Bronchial epithelial cell (primary cell): ENCODE measurements around the gene MCM7. TPM values are rescaled to one million over a fixed set of nuclear protein-coding genes. Genes with fewer than 3 reads are reported as not detected.

Experiments used
- DNase-seq: peaks from one replicate; pipeline ENCODE4 v3.0.0-alpha.2; 2010; ENCODE audit warnings: low read depth
- FAIRE-seq: peaks from 2 replicates; lab custom pipeline; 2011; peaks lifted over from hg19 to GRCh38; lab: Jason Lieb, UNC
- H3K27me3 ChIP-seq: 2 replicates; pipeline ENCODE4 v1.5.1; 2011; ENCODE audit warnings: low read length; ENCODE audit not compliant: control insufficient read depth, insufficient read depth
- H3K36me3 ChIP-seq: 2 replicates; pipeline ENCODE4 v1.5.1; 2011; ENCODE audit warnings: low read length; ENCODE audit not compliant: control insufficient read depth, insufficient read depth
- H3K4me3 ChIP-seq: 2 replicates; pipeline ENCODE4 v1.5.1; 2011; ENCODE audit warnings: mild to moderate bottlenecking, low read depth, low read length, control low read depth
- total RNA-seq: library from RNA; depleted of rRNA; stranded (reverse); fragments of >200 nt; gene quantifications from 2 replicates; pipeline ENCODE4 v1.2.1, GENCODE V29; 2014
- TF ChIP-seq, protein P1 (sequence below): IDR thresholded peaks from 2 replicates; pipeline ENCODE4 v1.5.1; 2011; ENCODE audit warnings: mild to moderate bottlenecking, moderate library complexity, low read length, control low read depth, inconsistent platforms; ENCODE audit not compliant: insufficient read depth, severe bottlenecking

Gene MCM7
- total RNA-seq, 1 donor from 2014 or later = 46.1 TPM

- no peak for DNase-seq
- Histone ChIP-seq H3K27me3 (no peaks in the 10 kb centered on the region), H3K36me3 (peaks cover 57% of the 10 kb centered on the region), H3K4me3 (no peak overlapping the region)
- FAIRE-seq = no peak
- TF ChIP-seq, protein P1, sequence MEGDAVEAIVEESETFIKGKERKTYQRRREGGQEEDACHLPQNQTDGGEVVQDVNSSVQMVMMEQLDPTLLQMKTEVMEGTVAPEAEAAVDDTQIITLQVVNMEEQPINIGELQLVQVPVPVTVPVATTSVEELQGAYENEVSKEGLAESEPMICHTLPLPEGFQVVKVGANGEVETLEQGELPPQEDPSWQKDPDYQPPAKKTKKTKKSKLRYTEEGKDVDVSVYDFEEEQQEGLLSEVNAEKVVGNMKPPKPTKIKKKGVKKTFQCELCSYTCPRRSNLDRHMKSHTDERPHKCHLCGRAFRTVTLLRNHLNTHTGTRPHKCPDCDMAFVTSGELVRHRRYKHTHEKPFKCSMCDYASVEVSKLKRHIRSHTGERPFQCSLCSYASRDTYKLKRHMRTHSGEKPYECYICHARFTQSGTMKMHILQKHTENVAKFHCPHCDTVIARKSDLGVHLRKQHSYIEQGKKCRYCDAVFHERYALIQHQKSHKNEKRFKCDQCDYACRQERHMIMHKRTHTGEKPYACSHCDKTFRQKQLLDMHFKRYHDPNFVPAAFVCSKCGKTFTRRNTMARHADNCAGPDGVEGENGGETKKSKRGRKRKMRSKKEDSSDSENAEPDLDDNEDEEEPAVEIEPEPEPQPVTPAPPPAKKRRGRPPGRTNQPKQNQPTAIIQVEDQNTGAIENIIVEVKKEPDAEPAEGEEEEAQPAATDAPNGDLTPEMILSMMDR = no peak
Observed at GRCh38 chr7:100093925-100094486, 7.2 kb downstream of the MCM7 start.

DNA sequence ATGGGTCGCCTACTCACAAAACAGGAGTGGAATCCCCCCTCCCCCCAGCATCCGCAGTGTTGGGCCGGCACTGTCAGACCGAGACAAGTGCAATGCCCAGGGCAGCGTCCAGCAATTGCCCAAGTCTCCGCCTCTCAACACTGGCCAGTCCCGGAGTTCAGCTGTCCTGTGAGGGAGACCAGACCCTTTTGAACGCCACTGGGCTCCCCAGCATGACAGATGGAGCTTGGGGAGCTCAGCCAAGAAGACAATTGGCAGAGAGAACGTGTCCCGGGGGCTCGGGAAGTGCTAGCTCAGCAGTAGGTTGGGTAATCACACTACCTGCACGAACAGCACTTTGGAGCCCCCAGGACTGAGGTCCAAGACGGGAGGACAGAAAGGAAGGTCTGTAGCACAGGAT lies 7.7 kb downstream of the MCM7 start:
- Histone ChIP-seq H3K27me3 (no peaks in the 10 kb centered on the region), H3K36me3 (peaks cover 56% of the 10 kb centered on the region), H3K4me3 (no peak overlapping the region)
- FAIRE-seq (no peak), DNase-seq (no peak)
- TF ChIP-seq, protein P1 = no peak

GRCh38 chr7:100093054-100093453 lies 8.1 kb downstream of the MCM7 start:
- no peaks in the 10 kb centered on the region for H3K27me3 ChIP-seq
- FAIRE-seq (no peak), DNase-seq (no peak)
- TF ChIP-seq, protein P1 = no peak
- no peak overlapping the region for H3K4me3 ChIP-seq
- H3K36me3 ChIP-seq = peaks cover 51% of the 10 kb centered on the region

DNA sequence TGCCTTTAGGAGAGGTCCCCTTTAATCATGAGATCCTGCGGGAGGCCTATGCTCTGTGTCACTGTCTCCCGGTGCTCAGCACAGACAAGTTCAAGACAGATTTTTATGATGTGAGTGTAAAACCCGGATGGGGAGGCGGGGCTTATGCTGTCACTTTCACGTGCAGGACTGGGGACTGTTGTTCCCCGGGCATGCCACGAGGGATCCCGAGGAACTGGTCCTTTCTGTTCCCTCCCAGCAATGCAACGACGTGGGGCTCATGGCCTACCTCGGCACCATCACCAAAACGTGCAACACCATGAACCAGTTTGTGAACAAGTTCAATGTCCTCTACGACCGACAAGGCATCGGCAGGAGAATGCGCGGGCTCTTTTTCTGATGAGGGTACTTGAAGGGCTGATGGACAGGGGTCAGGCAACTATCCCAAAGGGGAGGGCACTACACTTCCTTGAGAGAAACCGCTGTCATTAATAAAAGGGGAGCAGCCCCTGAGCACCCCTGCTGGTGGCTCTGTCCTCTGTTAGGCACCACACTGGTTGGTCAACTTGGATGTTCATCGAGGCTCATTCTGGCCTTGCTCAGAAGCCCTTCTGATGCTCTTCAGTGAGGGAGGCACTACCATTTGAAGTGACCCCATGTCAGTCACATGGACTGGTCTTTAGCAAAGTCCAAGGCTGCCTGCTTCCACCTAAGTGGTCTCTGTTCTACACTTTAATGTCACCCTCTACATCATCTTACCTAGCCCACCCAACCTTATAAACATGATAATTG lies 9.6 kb downstream of the MCM7 start:
- DNase-seq (peak; percentile 22), FAIRE-seq (no peak)
- Histone ChIP-seq H3K27me3 (no peaks in the 10 kb centered on the region), H3K4me3 (no peak overlapping the region), H3K36me3 (peaks cover 41% of the 10 kb centered on the region)
- TF ChIP-seq, protein P1 = no peak

DNA sequence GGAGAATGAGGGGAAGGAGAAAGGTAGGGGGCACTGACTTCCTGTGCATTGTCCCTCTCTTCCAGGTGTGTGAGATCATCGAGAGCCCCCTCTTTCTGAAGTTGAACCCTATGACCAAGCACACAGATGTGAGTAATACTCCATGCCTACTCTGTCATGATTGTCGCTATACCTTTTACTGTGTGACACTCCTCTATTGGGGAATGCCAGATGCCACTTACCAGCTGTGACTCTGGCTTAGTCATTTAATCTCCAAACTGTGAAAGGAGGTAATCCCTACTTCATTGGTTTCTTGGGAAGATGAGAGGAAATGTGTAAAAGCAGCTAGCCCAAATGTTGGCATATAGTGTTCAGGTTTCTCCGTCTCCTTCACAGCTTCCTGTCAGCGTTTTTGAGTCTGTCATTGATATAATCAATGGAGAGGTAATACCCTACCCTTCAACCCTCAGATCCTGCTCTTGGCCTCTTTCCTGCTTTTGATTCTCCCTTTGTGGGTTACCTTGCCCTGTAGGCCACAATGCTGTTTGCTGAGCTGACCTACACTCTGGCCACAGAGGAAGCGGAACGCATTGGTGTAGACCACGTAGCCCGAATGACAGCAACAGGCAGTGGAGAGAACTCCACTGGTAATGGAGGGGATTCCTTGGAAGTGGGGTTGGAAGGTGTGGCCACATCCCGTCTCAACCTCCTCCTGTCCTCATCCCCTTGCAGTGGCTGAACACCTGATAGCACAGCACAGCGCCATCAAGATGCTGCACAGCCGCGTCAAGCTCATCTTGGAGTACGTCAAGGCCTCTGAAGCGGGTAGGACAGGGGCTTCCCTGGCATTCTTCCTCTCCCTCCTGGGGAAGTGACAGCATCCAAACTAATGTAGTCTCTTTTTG lies 10.4 kb downstream of the MCM7 start:
- TF ChIP-seq, protein P1 = no peak

More for the DNA sequence above, 10.4 kb downstream of the MCM7 start:
- no peaks in the 10 kb centered on the region for H3K27me3 ChIP-seq
- DNase-seq = no peak
- H3K4me3 ChIP-seq = no peak overlapping the region
- H3K36me3 ChIP-seq = peaks cover 37% of the 10 kb centered on the region
- no peak for FAIRE-seq
